GM18951 (cell line): ENCODE results near the gene AVP.

ENCODE experiments used
- POLR2A ChIP-seq: IDR thresholded peaks from 4 replicates; pipeline ENCODE4 v1.6.1; 2011; ENCODE audit warnings: mild to moderate bottlenecking; ENCODE audit not compliant: insufficient read length, insufficient read depth; ENCODE audit errors: extremely low read depth
- in situ Hi-C: fragments of 300-500 bp; cut with MboI; formaldehyde crosslinking; loops from one replicate; pipeline ENCODE4 v1.12.0; 2022; ENCODE audit warnings: low sequenced_read_pairs, mixed read lengths, inconsistent platforms; ENCODE audit not compliant: unreplicated experiment

The AVP gene

DNA sequence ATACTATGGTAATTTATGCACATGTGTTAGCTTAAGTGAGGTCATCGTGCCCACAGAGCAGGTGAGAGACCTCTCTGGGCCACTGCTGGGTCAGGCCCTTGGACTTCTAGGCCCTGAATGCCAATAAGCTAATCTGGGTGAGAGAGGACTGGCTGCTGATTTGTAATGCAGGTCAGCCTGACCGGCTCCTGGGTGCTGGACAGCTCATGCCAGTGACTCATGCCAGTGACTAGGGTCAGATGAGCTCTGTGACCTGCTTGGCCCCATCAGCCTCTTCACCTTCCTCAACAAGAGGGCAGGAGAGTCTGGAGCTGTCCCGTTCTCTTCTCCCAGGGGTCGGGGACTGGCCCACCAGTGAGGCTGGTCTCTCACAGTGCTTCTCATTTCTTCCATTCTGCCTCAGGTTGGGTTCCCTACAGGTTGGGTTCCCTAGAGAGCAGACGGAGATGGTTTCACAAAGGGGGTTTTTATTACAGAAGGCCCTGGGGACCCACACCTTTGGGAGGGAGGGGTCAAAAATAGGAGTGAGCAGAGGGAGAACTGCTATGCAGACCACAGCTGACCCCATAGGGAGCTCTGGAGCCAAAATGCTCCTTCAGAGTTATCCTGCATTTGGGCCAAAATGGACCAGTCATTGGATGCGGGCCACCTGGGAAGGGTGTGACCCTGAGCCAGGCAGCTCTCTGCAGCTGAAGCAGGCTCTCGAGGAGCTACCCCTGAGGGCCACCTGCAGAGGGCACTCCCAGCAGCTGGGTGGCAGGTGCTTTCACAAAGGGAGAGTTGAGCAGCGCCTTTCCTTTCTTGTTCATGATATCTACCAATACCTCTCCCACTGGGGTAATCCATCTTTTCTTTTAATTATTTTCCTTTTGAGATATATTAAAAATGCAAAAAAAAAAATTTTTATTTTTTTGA, 15.3 kb downstream of the AVP start:
- TF ChIP-seq POLR2A = no peak
- in situ Hi-C loops = loop anchor here (25.0 kb wide), 1 partner anchor 243 kb away; no protein-coding TSS in a partner anchor

DNA sequence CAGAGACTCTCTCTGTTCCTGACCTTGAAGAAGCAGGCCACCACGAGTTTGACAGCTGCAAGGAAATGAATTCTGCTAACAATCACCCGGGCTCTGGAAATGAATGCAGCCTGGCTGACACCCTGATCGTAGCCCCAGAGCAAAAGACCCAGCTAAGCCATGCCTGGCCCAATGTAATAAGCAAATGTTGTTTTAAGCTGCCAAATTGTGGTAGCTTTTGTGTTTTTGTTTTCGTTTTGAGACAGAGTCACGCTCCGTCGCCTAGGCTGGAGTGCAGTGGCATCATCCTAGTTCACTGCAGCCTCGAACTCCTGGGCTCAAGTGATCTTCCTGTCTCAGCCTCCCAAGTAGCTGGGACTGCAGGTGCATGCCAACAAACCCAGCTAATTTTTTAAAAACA, 16.4 kb downstream of the AVP start:
- in situ Hi-C loops = loop anchor here (25.0 kb wide), 1 partner anchor 244 kb away; no protein-coding TSS in a partner anchor
- no peak for TF ChIP-seq POLR2A

- no peak for TF ChIP-seq POLR2A
- in situ Hi-C loops = loop anchor here (25.0 kb wide), 1 partner anchor 245 kb away; no protein-coding TSS in a partner anchor
Measured at GRCh38 chr20:3067139-3068014, 17.1 kb downstream of the AVP start.

DNA sequence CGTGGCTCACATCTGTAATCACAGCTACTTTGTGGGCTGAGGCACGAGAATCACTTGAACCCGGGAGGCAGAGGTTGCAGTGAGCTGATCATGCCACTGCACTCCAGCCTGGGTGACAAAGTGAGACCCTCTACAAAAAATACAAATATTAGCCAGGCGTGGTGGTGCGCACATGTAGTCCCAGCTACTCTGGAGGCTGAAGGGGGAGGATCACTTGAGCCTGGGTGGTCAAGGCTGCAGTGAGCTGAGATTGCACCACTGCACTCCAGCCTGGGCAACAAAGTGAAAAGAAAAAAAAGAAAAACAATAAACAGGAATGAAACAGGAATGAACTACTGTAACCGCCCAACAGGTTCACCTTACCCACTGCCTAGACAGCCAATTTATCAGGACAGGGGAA, 20.4 kb downstream of the AVP start:
- in situ Hi-C loops = loop anchor here (25.0 kb wide), 1 partner anchor 248 kb away; no protein-coding TSS in a partner anchor

DNA sequence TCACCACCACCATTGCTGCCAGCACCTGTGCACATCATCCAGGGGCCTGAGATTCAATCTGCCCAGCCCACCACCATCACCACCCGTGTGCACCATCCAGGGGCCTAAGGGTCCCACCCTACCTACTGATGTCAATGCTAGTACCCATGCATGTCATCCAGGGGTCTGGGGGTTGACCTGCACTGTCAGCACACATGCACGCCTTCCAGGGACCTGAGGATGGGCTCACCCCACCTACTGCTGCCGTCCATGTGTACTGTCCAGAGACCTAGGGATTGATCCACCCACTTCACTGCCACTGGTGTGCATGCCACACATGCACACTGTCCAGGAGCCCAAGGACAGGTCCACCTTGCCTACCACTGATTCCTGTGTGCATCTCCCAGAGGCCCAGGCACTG, 25.0 kb downstream of the AVP start:
- TF ChIP-seq POLR2A = no peak

DNA sequence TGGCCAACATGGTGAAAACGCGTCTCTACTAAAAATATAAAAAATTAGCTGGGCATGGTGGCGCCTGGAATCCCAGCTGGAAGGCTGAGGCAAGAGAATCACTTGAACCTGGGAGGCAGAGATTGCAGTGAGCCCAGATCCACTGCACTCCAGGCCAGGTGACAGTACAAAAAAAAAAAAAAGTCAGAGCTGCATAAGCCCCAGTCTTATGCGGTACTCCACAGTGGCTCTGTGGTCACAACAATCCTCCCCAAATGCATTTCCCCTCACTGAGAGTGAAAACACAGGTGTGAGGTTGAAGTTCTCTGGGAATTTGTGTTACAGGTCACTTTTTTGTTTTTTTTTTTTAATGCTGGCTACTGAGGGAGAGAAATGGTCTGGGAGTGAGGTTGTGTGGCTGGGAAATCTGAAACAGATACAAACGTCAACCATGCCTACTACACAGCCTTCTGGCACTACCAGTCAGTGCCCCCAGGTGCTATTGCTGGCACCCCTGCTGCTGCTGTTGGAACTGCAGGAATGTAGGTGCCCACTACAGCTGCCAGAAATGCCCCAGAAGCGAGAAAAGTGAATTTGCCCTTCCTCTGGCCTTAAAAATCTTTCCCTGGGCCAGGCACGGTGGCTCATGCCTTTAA, 33.0 kb downstream of the AVP start:
- TF ChIP-seq POLR2A = no peak
- in situ Hi-C loops = loop anchor here (25.0 kb wide), 1 partner anchor 261 kb away; no protein-coding TSS in a partner anchor

More for the DNA sequence above, 25.0 kb downstream of the AVP start:
- in situ Hi-C loops = loop anchor here (25.0 kb wide), 1 partner anchor 253 kb away; no protein-coding TSS in a partner anchor

DNA sequence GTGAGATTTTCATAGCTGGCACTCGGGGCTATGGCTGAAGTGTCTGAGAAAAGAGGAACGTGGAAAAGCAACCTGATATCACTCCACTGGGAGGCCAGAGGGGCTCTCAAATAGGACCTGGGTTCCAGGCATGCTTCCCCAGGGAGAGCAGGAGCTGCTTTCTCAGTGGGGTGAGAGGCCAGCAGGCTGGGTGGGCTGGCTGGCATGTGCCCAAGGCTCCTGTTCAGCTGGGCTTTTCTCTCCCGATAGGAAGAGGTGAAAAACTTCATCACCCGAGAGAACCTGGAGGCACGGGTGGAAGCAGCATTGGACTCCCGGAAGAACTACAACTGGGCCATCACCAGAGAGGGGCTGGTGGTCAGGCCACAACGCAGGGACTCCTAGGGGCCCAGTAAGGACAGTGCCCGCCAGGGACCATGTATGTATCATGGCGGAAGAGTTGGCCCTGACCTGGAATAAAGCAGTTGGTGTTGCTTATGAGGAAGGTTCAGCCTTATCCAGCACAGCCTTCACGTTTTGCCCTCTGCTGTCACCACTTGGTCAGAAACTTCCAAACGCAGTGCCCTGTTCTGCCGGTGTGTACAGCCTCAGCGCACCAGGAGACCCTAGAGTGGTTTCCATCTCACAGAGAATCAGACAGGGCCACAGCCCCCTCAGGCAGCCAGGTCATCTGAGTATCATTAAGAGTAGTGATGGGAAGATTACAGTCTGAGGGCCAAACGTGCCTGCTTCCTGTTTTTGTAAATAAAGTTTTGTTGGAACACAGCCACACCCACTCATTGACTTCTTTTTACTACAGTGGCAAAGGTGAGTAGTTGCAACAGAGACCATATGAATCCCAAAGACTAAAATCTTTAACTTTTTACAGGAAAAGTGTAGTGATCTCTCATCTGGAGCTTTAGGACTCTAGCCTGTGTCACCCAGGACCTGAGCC, 36.8 kb downstream of the AVP start:
- TF ChIP-seq POLR2A = no peak
- in situ Hi-C loops = no loop called here

GRCh38 chr20:3046677-3047462, 37.7 kb downstream of the AVP start:
- in situ Hi-C loops = no loop called here
- no peak for TF ChIP-seq POLR2A

DNA sequence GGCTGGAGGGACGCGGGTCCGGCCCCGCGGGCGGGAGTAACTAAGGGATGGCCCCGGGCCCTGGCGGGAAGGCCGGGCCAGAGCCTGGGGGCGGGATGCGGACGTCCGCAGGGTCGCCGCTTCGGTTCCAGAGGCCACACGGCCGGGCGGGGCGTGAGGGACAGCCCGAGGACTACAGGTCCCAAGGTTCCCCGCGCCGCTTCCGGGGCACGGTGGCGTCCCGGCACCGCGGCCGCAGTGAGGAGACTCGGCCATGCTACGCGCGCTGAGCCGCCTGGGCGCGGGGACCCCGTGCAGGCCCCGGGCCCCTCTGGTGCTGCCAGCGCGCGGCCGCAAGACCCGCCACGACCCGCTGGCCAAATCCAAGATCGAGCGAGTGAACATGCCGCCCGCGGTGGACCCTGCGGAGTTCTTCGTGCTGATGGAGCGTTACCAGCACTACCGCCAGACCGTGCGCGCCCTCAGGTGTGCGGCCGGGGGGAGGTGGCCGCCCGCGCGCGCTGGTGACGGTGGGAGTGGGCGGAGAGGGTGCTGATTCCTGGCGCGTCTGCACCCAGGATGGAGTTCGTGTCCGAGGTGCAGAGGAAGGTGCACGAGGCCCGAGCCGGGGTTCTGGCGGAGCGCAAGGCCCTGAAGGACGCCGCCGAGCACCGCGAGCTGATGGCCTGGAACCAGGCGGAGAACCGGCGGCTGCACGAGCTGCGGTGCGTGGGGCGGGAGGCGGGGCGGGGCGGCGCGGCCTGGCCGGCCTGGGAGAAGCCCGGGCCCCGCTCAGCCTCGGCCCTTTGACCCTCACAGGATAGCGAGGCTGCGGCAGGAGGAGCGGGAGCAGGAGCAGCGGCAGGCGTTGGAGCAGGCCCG, 38.5 kb downstream of the AVP start, which contains the start of gene MRPS26:
Gene MRPS26 (plus strand): TSS at position 237 of the 861 bp plus-strand sequence. CDS start 17 bp downstream, at position 254.
- peak; percentile 77 for TF ChIP-seq POLR2A
- in situ Hi-C loops = no loop called here

DNA sequence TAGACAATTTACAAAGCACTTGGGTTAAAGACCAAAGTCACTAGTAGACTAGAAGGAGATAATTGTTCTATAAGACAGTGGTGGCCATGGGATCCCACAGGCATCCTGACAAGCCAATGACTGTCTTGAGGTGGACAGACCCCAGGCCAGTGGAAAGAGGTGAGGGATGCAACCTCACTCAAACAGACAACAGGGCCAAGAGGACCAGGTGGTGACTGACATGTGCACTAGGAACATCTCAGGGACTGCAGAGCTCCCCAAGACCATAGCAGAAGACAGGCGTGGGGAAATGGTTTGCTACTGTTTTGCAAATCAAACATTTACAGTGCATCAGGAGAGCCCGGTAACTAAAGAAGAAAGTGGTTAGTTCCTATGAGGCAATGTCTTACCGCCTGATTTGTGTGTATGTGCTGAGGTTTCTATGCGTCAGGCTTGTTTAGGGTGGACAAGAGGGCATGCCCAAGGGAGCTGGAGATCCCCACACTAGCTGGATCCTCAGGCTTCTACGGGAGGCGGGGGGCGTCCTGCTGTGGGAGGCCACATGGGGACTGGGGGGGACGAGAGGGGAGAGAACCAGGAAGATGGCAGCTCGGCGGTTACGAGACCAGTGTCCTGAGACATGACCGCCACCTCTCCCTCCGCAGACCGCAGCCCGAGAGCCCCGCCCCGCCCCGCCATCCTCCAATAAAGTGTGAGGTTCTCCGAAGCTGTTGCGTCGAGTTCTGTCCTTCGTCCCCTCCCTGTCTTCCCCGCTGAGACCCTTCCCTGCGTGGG, 39.3 kb downstream of the AVP start:
- in situ Hi-C loops = no loop called here

More for the DNA sequence above, 39.3 kb downstream of the AVP start:
- no peak for TF ChIP-seq POLR2A
